Epithelial cell of umbilical artery (primary cell): ENCODE data around the gene TRIM77. TPM values are rescaled to one million over a fixed set of nuclear protein-coding genes. Genes with fewer than 3 reads are reported as not detected.

Source experiments
- total RNA-seq: library from RNA; depleted of rRNA; stranded (reverse); fragments of >200 nt; gene quantifications from 2 replicates; pipeline ENCODE4 v1.2.3, GENCODE V29; 2014

TRIM77 gene, protein sequence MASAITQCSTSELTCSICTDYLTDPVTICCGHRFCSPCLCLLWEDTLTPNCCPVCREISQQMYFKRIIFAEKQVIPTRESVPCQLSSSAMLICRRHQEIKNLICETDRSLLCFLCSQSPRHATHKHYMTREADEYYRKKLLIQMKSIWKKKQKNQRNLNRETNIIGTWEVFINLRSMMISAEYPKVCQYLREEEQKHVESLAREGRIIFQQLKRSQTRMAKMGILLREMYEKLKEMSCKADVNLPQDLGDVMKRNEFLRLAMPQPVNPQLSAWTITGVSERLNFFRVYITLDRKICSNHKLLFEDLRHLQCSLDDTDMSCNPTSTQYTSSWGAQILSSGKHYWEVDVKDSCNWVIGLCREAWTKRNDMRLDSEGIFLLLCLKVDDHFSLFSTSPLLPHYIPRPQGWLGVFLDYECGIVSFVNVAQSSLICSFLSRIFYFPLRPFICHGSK
- total RNA-seq = not detected in 2 replicates

DNA sequence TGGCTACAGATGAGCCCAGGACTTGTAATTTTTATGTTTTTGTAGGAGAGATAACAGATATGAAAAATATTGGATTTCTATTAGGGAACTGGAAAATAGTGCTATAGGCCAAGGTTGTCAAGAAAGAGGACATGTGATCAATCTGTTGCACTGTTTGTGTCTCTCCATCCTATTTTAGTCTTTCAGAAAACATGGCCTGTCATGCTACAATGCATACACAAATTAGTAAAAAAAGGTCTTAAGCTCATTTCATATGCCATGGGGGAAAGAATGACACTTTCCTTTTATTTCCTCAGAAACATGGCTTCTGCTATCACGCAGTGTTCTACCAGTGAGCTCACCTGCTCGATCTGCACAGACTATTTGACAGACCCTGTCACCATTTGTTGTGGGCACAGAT lies at the start of gene TRIM77:
Gene TRIM77, plus strand, starts transcription at position 301 of the 400 bp plus-strand sequence. Its CDS starts 0 bp downstream, at position 301.

Other genes with a start within 250 kb of the TRIM77 start
- 11.4 and 45.1 TPM in 2 replicates for gene NOX4, start 218.9 kb upstream of the TRIM77 start, total RNA-seq
- gene TRIM49, start 98.3 kb downstream of the TRIM77 start, total RNA-seq = not detected in 2 replicates
- not detected in 2 replicates for gene TRIM64B, start 168.2 kb downstream of the TRIM77 start, total RNA-seq
- not detected in 2 replicates for gene TRIM49D1, start 211.9 kb downstream of the TRIM77 start, total RNA-seq
- gene TRIM49D2, start 213.8 kb downstream of the TRIM77 start, total RNA-seq = not detected in 2 replicates